ENCODE data around the gene THOC6.
"Not testable (repeated sequence)": the region's sequence is repeated elsewhere in the genome, so short reads cannot be mapped to it uniquely, and the experiment has no call there.

Gene THOC6

DNA sequence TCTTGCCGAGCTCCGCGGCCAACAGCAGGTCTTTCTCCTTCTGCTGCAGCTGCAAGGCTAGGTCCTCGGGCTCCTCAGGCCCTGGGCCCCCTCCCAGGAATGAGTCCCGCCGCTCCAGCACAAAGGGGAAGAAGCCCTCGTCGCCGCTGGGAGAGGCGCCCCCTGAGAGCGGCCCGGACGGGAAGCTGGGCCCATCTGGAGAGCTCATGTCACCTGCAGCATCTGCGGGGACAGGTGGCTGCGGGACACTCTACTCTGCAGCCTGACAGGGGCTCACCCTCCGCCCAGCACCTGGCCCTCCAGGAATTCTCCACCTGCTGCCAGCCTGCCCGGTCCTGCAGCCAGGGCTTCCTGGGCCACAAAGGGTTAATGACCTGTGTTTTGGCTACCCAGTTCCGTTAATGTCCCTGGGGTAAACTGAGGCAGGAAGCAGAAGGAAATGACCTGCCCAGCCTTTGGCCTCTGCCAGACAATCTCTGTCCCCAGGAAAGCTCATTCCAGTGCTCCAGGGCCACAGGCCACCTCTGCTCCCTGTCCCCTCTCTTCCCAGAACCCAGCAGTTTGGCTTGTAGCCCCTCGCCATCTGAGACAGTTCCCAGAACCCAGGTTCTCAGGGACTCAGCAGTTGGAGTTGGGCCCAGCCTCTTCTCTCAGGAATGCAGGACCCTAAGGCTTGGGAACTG lies 11.6 kb downstream of the THOC6 start:
- no peak for DNase-seq

DNA sequence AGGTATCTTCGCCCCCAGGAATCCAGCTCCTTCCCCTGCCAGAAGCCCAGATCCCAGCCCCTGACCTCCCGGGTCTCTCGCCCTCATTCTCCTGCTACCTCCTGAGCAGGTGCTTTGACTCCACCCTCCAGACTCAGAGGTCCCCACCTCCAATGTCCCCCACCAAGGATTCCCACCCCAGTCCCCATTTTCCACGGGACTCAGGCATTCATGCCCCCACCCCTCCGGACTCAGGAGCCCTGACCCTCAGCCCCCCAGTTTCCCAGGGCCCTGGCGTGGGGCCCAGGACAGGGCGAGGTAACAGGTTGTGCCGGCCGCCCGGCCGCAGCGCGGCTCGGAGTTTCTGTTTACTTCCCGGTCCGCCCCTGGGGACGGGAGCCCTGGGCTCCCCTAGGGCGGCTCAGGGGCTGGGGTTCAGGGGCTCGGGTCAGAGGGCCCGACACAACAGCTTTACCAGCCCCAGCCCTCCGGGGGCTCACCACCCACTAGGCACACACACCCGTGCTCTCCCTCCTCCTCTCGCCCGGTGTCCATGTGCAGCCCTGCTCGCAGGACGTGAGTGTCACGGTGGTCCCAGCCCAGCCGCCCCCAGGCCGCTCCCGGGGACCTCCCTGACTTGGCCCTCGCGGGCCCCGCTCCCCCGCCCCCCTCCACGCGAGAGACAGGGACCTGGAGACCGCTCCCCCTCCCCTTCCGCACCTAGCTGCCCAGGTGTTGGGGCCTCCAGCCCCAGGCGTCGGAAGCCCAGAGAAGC lies 12.3 kb downstream of the THOC6 start:
- no peak for DNase-seq

- no peak for DNase-seq
Observed at GRCh38 chr16:3036726-3037315, 13.0 kb downstream of the THOC6 start, which contains the start of gene BICDL2. Gene BICDL2, minus strand, starts transcription at chr16:3036944. Its CDS starts 1,448 bp downstream, at chr16:3035496.

GRCh38 chr16:3038256-3038655 lies 14.4 kb downstream of the THOC6 start:
- DNase-seq = no peak

GRCh38 chr16:3038896-3039295 lies 15.1 kb downstream of the THOC6 start:
- DNase-seq = no peak

DNA sequence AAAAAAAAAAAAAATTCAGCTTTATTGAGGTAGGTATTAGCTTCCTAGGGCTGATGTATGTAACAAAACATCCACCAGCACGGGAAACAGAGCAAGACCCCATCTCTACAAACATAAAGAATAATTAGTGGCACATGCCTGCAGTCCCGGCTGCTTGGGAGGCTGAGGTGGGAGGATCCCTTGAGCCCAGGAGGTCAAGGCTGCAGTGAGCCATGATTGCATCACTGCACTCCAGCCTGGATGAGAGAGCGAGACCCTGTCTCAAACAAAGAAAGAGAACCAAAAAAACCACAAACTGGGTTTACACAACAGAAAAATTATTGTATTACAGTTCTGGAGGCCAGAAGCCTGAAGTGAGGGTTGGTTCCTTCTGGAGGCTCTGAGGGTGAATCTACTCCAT lies 18.5 kb downstream of the THOC6 start:
- no peak for DNase-seq

DNA sequence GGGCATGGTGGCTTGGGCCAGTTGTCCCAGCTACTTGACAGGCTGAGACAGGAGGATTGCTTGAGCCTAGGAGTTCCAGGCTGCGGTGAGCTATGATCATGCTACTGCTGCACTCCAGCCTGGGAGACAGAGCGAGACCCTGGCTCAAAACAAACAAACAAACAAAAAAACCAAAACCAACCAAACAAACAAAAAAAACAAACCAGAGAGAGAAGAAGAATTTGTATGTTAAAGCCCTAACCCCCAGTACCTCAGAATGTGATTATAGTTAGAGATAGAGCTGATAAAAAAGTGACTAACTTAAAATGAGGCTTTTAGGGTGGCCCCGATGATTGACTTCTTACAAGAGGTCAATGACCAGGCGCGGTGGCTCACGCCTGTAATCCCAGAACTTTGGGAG lies 20.9 kb downstream of the THOC6 start:
- no peak for DNase-seq

DNA sequence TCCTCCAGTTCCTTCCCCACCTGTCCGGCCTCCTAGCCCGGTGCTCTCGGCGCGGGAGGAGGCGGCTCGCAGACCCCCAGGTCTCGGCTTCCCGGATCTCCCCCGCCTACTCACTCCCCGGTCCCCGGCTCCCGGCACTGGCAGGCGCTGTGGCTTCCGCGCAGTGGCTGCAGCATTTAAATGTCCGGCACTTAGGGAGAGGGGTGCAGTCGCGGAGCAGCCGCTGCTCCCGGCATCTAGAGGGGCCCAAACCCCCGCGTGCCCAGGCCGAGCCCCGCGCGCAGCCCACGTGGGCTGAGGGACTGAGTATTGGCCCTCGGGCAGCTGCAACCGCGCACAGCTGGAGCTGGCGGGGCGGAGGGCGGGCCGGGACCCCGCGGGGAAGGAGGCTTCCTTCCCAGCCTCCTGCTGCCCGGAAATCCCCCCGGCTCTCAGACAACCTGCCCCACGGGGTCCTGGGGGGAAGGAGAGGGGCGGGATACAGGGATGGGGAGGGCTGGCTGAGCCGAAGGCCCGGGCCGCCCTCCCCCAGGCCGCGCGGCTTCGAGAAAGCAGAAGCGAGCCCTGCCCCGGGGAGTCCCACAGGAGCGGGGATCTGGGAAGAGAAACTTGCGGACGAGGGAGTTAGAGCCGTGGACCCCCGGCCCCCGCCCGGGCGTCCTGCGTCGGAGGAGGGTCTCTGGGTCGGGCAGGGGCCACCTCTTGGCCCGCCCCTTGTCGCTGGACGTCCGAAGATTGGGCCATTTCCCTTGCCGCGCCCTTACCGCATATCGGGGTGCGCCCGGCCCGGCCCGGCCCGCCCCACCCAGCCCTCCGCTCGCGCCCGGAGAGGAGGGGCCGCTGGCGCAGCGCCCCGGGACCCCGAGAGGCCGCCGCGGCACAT lies 22.2 kb downstream of the THOC6 start, which contains the start of gene MMP25:
TSS of gene MMP25 (plus strand) at position 804 of the 883 bp plus-strand sequence. CDS start 357 bp downstream, outside the sequence.
- peak; percentile 55 to 63 for DNase-seq

DNA sequence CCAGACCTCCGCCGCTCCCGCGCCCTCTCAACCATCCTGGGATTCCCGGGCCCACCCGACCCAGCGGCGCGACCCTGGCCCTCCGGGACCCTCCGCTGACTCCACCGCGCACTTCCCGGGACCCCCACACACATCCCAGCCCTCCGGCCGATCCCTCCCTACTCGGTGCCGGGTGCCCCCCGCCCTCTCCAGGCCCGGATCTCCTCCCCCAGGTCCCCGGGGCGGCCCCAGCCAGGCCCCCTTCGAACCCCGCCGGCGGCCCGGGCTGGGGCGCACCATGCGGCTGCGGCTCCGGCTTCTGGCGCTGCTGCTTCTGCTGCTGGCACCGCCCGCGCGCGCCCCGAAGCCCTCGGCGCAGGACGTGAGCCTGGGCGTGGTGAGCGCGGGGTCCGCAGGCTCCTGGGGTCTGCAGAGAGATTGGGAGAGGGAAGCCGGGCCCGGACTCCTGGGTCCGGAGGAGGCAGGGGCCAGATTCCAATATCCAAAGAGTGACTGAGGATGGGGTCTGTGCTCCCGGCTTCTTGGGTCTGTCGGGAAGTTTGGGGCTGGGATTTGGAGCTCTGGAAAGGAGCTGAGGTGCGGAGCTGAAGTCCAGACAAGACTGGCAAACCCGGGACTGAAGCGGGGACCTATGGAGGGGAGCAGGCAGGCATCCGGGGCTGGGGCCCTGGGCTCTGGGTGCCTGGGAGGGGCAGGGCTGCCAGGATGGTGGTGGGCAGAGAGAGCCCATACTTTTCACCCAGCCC lies 23.0 kb downstream of the THOC6 start:
- DNase-seq = no peak

DNA sequence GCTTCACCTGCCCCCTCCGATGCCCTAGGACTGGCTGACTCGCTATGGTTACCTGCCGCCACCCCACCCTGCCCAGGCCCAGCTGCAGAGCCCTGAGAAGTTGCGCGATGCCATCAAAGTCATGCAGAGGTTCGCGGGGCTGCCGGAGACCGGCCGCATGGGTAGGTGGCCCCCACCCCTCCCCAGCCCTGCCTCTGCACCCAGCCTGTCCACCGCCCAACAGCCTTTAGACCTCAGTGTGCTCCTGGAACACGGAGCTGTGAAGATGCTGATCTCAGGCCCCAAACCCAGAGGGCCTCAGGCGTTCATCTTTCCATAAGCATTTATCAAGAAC lies 23.5 kb downstream of the THOC6 start:
- no peak for DNase-seq

- no peak for DNase-seq
Observed at GRCh38 chr16:3049921-3050481, 26.2 kb downstream of the THOC6 start.

DNA sequence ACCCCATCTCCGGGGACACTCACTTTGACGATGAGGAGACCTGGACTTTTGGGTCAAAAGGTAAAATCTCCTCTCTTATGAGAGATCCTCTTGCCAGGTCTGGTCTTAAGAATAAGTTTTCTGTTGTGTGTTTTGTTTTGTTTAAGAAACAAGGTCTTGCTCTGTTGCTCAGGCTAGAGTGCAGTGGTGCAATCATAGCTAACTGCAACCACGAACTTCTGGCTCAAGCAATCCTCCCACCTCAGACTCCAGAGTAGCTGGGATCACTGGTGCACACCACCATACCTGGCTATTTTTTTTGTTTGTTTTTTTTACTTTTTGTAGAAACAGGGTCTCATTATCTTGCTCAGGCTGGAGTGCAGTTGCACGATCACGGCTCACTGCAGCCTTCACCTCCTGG lies 26.7 kb downstream of the THOC6 start:
- no peak for DNase-seq

- no peak for DNase-seq
Observed at GRCh38 chr16:3051009-3051408, 27.2 kb downstream of the THOC6 start.

GRCh38 chr16:3051494-3051893 lies 27.7 kb downstream of the THOC6 start:
- peak; percentile 38 to 51 for DNase-seq

- DNase-seq = not testable (repeated sequence)
Observed at GRCh38 chr16:3052571-3053329, 28.9 kb downstream of the THOC6 start.

GRCh38 chr16:3053330-3053710 lies 29.5 kb downstream of the THOC6 start:
- not testable (repeated sequence) for DNase-seq

- DNase-seq = no peak
Observed at GRCh38 chr16:3054965-3055733, 31.3 kb downstream of the THOC6 start.

- DNase-seq = not testable (repeated sequence)
Observed at GRCh38 chr16:3055734-3056115, 31.9 kb downstream of the THOC6 start.

GRCh38 chr16:3056336-3057180 lies 32.7 kb downstream of the THOC6 start:
- no peak for DNase-seq
